Chondrocyte (in vitro differentiated cells): ENCODE data around the gene GCC2. TPM values are rescaled to one million over a fixed set of nuclear protein-coding genes. Genes with fewer than 3 reads are reported as not detected.
A peak's percentile ranks its signal among the peaks of the same experiment; 100 is the strongest.
"Not testable (repeated sequence)": the region's sequence is repeated elsewhere in the genome, so short reads cannot be mapped to it uniquely, and the experiment has no call there.

ENCODE experiments used
- DNase-seq: peaks from one replicate; pipeline ENCODE4 v3.0.0; 2021; ENCODE audit warnings: mixed read lengths, low spot score
- H3K27ac Mint-ChIP-seq: one replicate; pipeline ENCODE4 v1.8.0; 2021; ENCODE audit warnings: mild to moderate bottlenecking, moderate library complexity, mixed read lengths; ENCODE audit not compliant: unreplicated experiment
- H3K27me3 Mint-ChIP-seq: 2 replicates; pipeline ENCODE4 v1.8.0; 2021; ENCODE audit warnings: low read depth, mixed read lengths
- H3K36me3 Mint-ChIP-seq: 2 replicates; pipeline ENCODE4 v1.8.0; 2021; ENCODE audit warnings: low read depth, mixed read lengths
- H3K4me1 Mint-ChIP-seq: 2 replicates; pipeline ENCODE4 v1.8.0; 2021; ENCODE audit warnings: low read depth, mild to moderate bottlenecking, mixed read lengths
- H3K4me3 Mint-ChIP-seq: one replicate; pipeline ENCODE4 v1.8.0; 2021; ENCODE audit warnings: mild to moderate bottlenecking, moderate library complexity, mixed read lengths; ENCODE audit not compliant: unreplicated experiment
- H3K9me3 Mint-ChIP-seq: 2 replicates; pipeline ENCODE4 v1.8.0; 2021; ENCODE audit warnings: low read depth, mixed read lengths
- total RNA-seq: library from RNA; stranded (reverse); gene quantifications from 3 replicates; pipeline ENCODE4 v1.2.1, GENCODE V29; 2021
- TF ChIP-seq, protein P1 (sequence below): fragments of 200-600 bp; sonication (generic); IDR thresholded peaks from 2 replicates; pipeline ENCODE4 v1.5.0; 2021; ENCODE audit warnings: antibody characterized with exemption, mild to moderate bottlenecking, moderate library complexity

The GCC2 gene
- total RNA-seq, 1 donor from 2014 or later, result 24.2 TPM

DNA sequence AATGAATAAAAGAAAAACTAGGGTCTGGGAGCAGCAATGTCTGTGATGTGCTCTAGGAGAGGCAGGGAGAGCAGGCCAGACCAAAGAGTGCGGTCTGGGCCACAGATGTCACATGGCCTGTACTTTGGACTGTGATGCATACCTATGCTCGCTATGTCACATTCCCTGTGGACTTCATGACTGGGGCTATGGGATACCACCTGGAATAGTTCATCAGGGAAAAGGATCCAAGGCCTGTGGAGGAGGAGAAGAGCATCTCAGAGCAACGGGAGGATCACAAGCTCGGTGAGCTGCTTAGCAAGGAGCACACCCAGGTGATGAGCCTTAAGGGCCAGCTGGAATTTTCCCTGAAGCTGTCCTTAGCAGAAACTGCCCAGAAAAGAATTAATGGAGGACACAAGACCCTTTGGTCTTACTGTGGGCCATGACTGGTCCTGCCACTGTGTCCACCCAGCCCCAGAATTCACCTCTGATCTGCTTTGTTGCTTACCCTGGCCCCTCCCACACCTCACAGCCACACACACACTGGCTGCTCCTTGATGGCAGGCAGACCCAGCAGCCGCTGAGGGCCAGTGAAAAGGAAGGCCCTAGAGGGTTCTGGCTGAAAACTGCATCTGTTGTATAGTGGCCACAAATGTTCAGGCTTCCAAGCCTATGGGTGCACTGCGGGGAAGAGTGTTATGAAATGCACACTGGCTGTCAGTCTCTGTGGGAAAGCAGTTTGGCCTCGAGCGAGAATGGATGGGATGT lies 25.3 kb upstream of the GCC2 start:
- no peak overlapping the region for H3K4me3 Mint-ChIP-seq
- H3K4me1 Mint-ChIP-seq, result no peaks in the 10 kb centered on the region
- H3K27ac Mint-ChIP-seq, result no peak overlapping the region
- no peaks in the 10 kb centered on the region for H3K9me3 Mint-ChIP-seq
- no peaks in the 10 kb centered on the region for H3K27me3 Mint-ChIP-seq
- DNase-seq, result no peak
- TF ChIP-seq, protein P1, sequence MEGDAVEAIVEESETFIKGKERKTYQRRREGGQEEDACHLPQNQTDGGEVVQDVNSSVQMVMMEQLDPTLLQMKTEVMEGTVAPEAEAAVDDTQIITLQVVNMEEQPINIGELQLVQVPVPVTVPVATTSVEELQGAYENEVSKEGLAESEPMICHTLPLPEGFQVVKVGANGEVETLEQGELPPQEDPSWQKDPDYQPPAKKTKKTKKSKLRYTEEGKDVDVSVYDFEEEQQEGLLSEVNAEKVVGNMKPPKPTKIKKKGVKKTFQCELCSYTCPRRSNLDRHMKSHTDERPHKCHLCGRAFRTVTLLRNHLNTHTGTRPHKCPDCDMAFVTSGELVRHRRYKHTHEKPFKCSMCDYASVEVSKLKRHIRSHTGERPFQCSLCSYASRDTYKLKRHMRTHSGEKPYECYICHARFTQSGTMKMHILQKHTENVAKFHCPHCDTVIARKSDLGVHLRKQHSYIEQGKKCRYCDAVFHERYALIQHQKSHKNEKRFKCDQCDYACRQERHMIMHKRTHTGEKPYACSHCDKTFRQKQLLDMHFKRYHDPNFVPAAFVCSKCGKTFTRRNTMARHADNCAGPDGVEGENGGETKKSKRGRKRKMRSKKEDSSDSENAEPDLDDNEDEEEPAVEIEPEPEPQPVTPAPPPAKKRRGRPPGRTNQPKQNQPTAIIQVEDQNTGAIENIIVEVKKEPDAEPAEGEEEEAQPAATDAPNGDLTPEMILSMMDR, result no peak
- peaks cover 2% of the 10 kb centered on the region for H3K36me3 Mint-ChIP-seq

DNA sequence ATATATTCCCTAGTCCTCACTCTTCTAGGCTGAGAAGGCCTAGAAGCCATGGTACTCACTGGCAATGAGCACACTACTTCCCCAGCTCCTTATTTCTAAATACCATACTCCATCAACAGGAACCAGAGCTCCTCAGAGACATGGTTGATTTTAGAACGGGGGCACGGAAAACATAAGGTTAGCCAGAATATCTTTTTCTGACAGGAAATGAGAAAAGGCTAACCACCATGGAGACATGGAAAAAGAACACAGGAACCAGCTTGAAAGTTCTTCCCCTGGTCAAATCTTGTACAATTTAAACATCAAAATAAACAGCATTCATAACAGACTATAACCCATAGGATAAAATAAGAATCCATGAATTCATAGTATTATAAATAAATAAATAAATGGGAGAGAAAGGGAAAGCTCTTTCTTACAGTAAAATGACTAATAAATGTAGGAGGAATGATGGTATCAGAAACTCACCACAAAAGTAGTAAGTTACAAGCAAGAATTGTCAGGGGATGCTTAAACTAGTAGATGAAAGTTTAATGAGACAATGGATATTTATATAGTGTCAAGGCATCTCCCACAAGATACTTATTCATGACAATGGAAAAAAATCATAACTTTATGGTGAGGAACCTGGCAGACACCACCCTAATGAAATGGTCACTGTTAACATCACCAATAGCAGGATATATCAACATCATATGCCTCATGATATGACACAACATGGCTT lies 20.6 kb upstream of the GCC2 start:
- H3K9me3 Mint-ChIP-seq, result peaks cover 10% of the 10 kb centered on the region

DNA sequence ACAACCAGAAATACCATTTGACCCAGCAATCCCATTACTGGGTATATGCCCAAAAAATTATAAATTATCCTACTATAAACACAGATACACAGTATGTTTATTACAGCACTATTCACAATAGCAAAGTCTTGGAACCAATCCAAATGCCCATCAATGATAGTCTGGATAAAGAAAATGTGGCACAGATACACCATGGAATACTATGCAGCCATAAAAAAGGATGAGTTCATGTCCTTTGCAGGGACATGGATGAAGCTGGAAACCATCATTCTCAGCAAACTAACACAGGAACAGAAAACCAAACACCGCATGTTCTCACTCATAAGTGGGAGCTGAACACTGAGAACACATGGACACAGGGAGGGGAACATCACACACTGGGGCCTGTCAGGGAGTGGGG lies 13.4 kb upstream of the GCC2 start:
- not testable (repeated sequence) for H3K4me1 Mint-ChIP-seq, DNase-seq, H3K27ac Mint-ChIP-seq, H3K27me3 Mint-ChIP-seq, H3K4me3 Mint-ChIP-seq
- peaks cover 11% of the 10 kb centered on the region for H3K36me3 Mint-ChIP-seq
- H3K9me3 Mint-ChIP-seq, result peaks cover 17% of the 10 kb centered on the region

More for the DNA sequence above, 20.6 kb upstream of the GCC2 start:
- Mint-ChIP-seq H3K4me3 (no peak overlapping the region), H3K27me3 (peaks cover 6% of the 10 kb centered on the region), H3K27ac (no peak overlapping the region), H3K4me1 (no peaks in the 10 kb centered on the region), H3K36me3 (peaks cover 12% of the 10 kb centered on the region)
- TF ChIP-seq, protein P1, result no peak
- DNase-seq, result no peak

DNA sequence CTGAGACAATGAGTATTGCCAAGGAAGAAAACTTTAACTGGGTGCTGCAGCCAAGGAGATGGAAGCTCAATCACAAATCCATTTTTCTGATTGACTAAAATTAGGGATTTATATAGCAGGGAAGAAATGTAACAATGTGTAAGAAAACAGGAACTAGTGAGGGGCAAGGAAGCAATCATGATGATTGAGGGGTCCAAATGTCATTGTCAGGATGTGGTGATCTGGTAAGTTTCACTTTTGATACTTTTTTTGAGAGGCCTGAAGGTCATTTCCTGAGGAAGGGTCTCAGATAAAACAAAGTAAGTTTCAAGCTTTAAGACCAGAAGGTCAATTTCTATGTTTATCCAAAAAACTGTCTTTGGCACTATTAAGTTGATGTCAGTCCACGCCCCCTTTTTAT lies 12.0 kb upstream of the GCC2 start:
- Mint-ChIP-seq H3K9me3 (peaks cover 10% of the 10 kb centered on the region), H3K4me3 (no peak overlapping the region), H3K27ac (peak overlapping the region; percentile 28), H3K27me3 (peaks cover under 1% of the 10 kb centered on the region), H3K36me3 (peaks cover under 1% of the 10 kb centered on the region), H3K4me1 (no peaks in the 10 kb centered on the region)
- no peak for DNase-seq
- TF ChIP-seq, protein P1, result no peak

DNA sequence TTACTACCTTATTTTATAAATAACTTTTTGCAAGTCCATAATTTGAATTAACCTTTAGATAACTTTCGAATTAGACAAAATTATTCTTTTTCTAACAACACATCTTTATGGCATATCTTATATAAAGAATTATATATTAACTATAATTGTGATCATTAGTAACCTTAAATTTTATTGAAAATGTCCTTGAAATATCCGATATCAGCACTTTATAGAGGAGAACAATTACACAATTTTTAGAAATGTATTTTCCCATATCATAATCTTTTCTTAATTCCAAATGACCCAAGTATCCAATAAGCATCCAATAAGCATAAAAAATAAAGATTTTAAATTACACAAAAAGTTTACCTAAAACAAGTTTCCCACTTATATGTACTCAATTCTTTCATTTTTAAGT lies 7.3 kb upstream of the GCC2 start:
- DNase-seq, result no peak
- no peaks in the 10 kb centered on the region for H3K36me3 Mint-ChIP-seq
- H3K27ac Mint-ChIP-seq, result no peak overlapping the region
- H3K9me3 Mint-ChIP-seq, result peaks cover 3% of the 10 kb centered on the region
- TF ChIP-seq, protein P1, result no peak
- H3K4me3 Mint-ChIP-seq, result no peak overlapping the region
- no peaks in the 10 kb centered on the region for H3K27me3 Mint-ChIP-seq
- H3K4me1 Mint-ChIP-seq, result no peaks in the 10 kb centered on the region
